Measurements from ENCODE around the gene LIN9. TPM values are rescaled to one million over a fixed set of nuclear protein-coding genes. Genes with fewer than 3 reads are reported as not detected.

Gene LIN9
- total RNA-seq, 2 experiments from 2014 or later = 10.8 to 14.3 TPM

GRCh38 chr1:226337276-226337875, 28.4 kb upstream of the LIN9 start:
- Mint-ChIP-seq H3K4me3 (no peak overlapping the region), H3K36me3 (peaks cover 1% of the 10 kb centered on the region), H3K27me3 (peaks cover 6% of the 10 kb centered on the region), H3K9me3 (ENCODE audit: low read depth) (no peaks in the 10 kb centered on the region), H3K4me1 (peaks cover 12% of the 10 kb centered on the region), H3K27ac (no peak overlapping the region)
- DNase-seq (no peak), ATAC-seq (no peak)
- CTCF ChIA-PET = interaction anchor here (1.3 kb wide), 1 partner anchor 27 kb away, joined by 3 read pairs; no protein-coding TSS in a partner anchor

- Mint-ChIP-seq H3K36me3 (no peaks in the 10 kb centered on the region), H3K27me3 (peaks cover 4% of the 10 kb centered on the region), H3K4me3 (no peak overlapping the region), H3K9me3 (ENCODE audit: low read depth) (no peaks in the 10 kb centered on the region), H3K4me1 (peaks cover 14% of the 10 kb centered on the region), H3K27ac (no peak overlapping the region)
- DNase-seq (no peak), ATAC-seq (no peak)
- CTCF ChIA-PET = no interaction called here
Measured at GRCh38 chr1:226335661-226336060, 26.7 kb upstream of the LIN9 start.

DNA sequence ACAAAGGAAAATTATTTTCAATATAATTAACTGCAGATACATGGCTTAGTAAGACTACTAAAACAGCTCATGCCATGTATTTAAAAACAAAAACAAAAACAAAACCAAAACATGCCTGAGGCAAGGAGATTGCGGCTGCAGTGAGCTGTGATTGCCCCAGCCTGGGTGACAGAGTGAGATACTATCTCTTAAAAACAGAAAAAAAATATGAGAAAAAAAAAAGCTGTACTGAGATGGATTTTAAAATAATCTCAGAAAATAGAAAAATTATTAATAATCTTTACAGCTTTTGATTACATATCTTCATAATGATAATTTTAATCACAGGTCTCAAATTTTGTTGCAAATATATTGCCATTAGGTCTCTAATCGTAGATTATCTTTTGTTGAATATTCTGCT, 24.0 kb upstream of the LIN9 start:
- H3K9me3 Mint-ChIP-seq (ENCODE audit: low read depth) = no peaks in the 10 kb centered on the region
- CTCF ChIA-PET = interaction anchor here (0.7 to 4.8 kb wide), 38 partner anchors 8 to 268 kb away, joined by 3 to 69 read pairs (median 4); partner anchors contain the start of genes LIN9 and PARP1
- peak overlapping the region; percentile 59 for H3K4me3 Mint-ChIP-seq
- peaks cover 20% of the 10 kb centered on the region for H3K4me1 Mint-ChIP-seq
- DNase-seq (no peak), ATAC-seq (no peak)
- H3K27me3 Mint-ChIP-seq = peaks cover 3% of the 10 kb centered on the region
- no peaks in the 10 kb centered on the region for H3K36me3 Mint-ChIP-seq
- H3K27ac Mint-ChIP-seq = peak overlapping the region; percentile 29

DNA sequence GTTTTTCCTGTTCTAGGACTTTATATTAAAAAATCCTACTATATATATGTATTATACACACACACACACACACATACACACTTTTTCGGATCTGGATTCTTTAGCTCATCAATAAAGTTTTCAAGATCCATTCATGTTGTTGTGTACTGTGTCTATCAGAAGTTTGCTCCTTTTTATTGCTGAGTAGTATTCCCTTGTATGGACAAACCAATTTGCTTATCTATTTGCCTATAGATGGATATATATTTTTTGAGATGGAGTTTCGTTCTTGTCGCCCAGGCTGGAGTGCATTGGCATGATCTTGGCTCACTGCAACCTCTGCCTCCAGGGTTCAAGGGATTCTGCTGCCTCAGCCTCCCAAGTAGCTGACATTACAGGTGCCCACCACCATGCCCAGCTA, 20.3 kb upstream of the LIN9 start:
- CTCF ChIA-PET = interaction anchor here (0.6 kb wide), 1 partner anchor 204 kb away, joined by 3 read pairs; no protein-coding TSS in a partner anchor
- Mint-ChIP-seq H3K27ac (no peak overlapping the region), H3K4me3 (no peak overlapping the region), H3K27me3 (peaks cover 7% of the 10 kb centered on the region), H3K36me3 (no peaks in the 10 kb centered on the region), H3K9me3 (ENCODE audit: low read depth) (no peaks in the 10 kb centered on the region), H3K4me1 (peaks cover 21% of the 10 kb centered on the region)
- DNase-seq = no peak
- ATAC-seq = no peak

DNA sequence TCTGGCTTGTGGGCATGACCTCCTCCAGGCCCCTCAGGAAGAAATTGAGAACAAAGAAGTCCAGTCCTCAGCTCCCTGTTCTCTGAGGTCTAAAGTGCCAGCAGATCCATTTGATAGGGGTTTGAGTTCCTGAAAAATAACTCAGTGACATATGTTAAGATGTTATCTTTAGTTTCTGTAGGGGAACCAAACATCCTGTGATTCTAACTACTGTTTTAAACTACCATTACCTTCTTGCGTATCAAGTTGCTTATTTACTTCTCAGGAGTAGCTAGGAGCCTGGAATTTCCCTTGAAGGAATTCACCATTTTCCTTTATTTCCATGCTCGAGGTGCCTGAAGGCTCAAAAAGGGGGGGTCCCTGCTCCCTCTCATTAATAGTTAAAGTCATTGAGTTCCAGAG, 18.8 kb upstream of the LIN9 start:
- Mint-ChIP-seq H3K27me3 (peaks cover 14% of the 10 kb centered on the region), H3K27ac (no peak overlapping the region)
- CTCF ChIA-PET = no interaction called here

GRCh38 chr1:226325178-226325577, 16.2 kb upstream of the LIN9 start:
- Mint-ChIP-seq H3K27me3 (peaks cover 27% of the 10 kb centered on the region), H3K4me1 (peaks cover 8% of the 10 kb centered on the region), H3K36me3 (no peaks in the 10 kb centered on the region), H3K4me3 (no peak overlapping the region), H3K9me3 (ENCODE audit: low read depth) (no peaks in the 10 kb centered on the region), H3K27ac (no peak overlapping the region)
- ATAC-seq (no peak), DNase-seq (no peak)
- CTCF ChIA-PET = interaction anchor here (1.0 kb wide), 2 partner anchors 8 to 200 kb away, joined by 3 read pairs; no protein-coding TSS in a partner anchor

More for the DNA sequence above, 18.8 kb upstream of the LIN9 start:
- Mint-ChIP-seq H3K36me3 (no peaks in the 10 kb centered on the region), H3K4me3 (no peak overlapping the region), H3K4me1 (peaks cover 14% of the 10 kb centered on the region), H3K9me3 (ENCODE audit: low read depth) (no peaks in the 10 kb centered on the region)
- DNase-seq (no peak), ATAC-seq (no peak)

GRCh38 chr1:226324479-226324878, 15.5 kb upstream of the LIN9 start:
- Mint-ChIP-seq H3K36me3 (no peaks in the 10 kb centered on the region), H3K9me3 (ENCODE audit: low read depth) (no peaks in the 10 kb centered on the region), H3K4me3 (no peak overlapping the region), H3K27ac (no peak overlapping the region), H3K4me1 (peaks cover 5% of the 10 kb centered on the region), H3K27me3 (peaks cover 27% of the 10 kb centered on the region)
- CTCF ChIA-PET = interaction anchor here (1.0 kb wide), 2 partner anchors 9 to 199 kb away, joined by 3 read pairs; no protein-coding TSS in a partner anchor
- DNase-seq = no peak
- no peak for ATAC-seq

GRCh38 chr1:226322986-226323385, 14.0 kb upstream of the LIN9 start:
- DNase-seq (no peak), ATAC-seq (no peak)
- CTCF ChIA-PET = interaction anchor here (0.6 to 1.2 kb wide), 2 partner anchors 37 to 198 kb away, joined by 3 read pairs; no protein-coding TSS in a partner anchor
- no peaks in the 10 kb centered on the region for H3K9me3 Mint-ChIP-seq (ENCODE audit: low read depth)
- H3K27ac Mint-ChIP-seq = no peak overlapping the region
- H3K4me1 Mint-ChIP-seq = peaks cover 4% of the 10 kb centered on the region
- peaks cover 36% of the 10 kb centered on the region for H3K27me3 Mint-ChIP-seq
- H3K4me3 Mint-ChIP-seq = no peak overlapping the region
- H3K36me3 Mint-ChIP-seq = no peaks in the 10 kb centered on the region

DNA sequence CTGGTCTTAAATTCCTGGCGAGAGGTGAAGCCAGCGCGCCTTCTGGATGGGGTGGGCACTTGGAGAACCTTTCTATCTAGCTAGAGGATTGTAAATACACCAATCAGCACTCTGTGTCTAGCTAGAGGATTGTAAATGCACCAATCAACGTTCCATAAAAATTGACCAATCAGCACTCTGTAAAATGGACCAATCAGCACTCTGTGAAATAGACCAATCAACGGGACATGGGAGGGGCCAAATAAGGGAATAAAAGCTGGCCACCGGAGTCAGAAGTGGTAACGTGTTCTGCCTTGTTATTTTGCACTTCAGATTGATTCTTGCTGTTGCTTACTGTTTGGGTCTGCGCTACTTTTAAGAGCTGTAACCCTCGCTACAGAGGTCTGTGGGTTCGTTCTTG, 12.0 kb upstream of the LIN9 start:
- ATAC-seq = no peak
- CTCF ChIA-PET = interaction anchor here (0.8 kb wide), 1 partner anchor 196 kb away, joined by 3 read pairs; no protein-coding TSS in a partner anchor
- Mint-ChIP-seq H3K4me3 (no peak overlapping the region), H3K27ac (no peak overlapping the region), H3K36me3 (no peaks in the 10 kb centered on the region), H3K9me3 (ENCODE audit: low read depth) (no peaks in the 10 kb centered on the region), H3K27me3 (peaks cover 46% of the 10 kb centered on the region), H3K4me1 (no peaks in the 10 kb centered on the region)
- no peak for DNase-seq

GRCh38 chr1:226318471-226318870, 9.5 kb upstream of the LIN9 start:
- Mint-ChIP-seq H3K4me3 (no peak overlapping the region), H3K27me3 (peaks cover 56% of the 10 kb centered on the region)
- CTCF ChIA-PET = interaction anchor here (2.0 kb wide), 1 partner anchor 15 kb away, joined by 6 read pairs; no protein-coding TSS in a partner anchor

DNA sequence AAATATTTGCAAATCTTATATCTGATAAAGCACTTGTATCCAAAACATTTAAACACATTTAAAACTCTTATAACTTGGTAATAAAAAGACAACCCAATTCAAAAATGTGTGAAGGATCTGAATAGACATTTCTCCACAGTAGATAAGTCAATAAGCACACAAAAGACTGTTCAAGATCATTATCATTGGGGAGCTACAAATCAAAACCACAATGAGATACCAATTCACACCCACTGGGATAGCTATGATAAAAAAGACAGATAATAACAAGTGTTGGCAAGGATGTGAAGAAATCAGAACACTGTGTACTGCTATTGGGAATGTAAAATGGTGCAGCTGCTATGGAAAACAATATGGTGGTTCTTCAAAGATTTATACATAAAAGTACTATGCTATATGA, 5.1 kb upstream of the LIN9 start:
- Mint-ChIP-seq H3K36me3 (no peaks in the 10 kb centered on the region), H3K27me3 (peaks cover 53% of the 10 kb centered on the region), H3K4me1 (peaks cover 13% of the 10 kb centered on the region), H3K4me3 (no peak overlapping the region), H3K27ac (no peak overlapping the region), H3K9me3 (ENCODE audit: low read depth) (no peaks in the 10 kb centered on the region)
- DNase-seq (no peak), ATAC-seq (no peak)
- CTCF ChIA-PET = interaction anchor here (1.0 kb wide), 1 partner anchor 19 kb away, joined by 3 read pairs; no protein-coding TSS in a partner anchor

More at GRCh38 chr1:226318471-226318870, 9.5 kb upstream of the LIN9 start:
- DNase-seq = no peak
- Mint-ChIP-seq H3K9me3 (ENCODE audit: low read depth) (no peaks in the 10 kb centered on the region), H3K36me3 (no peaks in the 10 kb centered on the region), H3K4me1 (no peaks in the 10 kb centered on the region), H3K27ac (no peak overlapping the region)
- no peak for ATAC-seq

- Mint-ChIP-seq H3K27ac (no peak overlapping the region), H3K27me3 (peaks cover 42% of the 10 kb centered on the region), H3K4me3 (no peak overlapping the region), H3K4me1 (peaks cover 18% of the 10 kb centered on the region), H3K36me3 (no peaks in the 10 kb centered on the region), H3K9me3 (ENCODE audit: low read depth) (no peaks in the 10 kb centered on the region)
- CTCF ChIA-PET = no interaction called here
- DNase-seq (no peak), ATAC-seq (no peak)
Measured at GRCh38 chr1:226312065-226312464, 3.1 kb upstream of the LIN9 start.

DNA sequence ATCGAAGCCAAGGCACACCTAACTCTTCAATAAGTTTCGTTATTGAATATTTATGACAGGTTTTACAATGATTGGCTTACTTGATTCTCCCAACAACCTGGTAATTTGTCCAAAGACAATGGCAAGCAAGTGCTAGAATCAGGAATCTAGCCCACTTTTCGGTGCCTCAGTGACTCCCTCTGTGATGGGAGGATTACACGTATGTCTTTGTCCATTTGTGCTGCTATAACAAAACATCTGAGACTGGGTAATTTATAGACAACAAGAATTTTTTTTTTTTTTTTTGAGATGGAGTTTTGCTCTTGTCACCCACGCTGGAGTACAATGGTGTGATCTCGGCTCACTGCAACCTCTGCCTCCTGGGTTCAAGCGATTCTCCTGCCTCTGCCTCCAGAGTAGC, 2.4 kb upstream of the LIN9 start:
- CTCF ChIA-PET = interaction anchor here (1.1 to 4.9 kb wide), 4 partner anchors 9 to 185 kb away, joined by 3 to 37 read pairs (median 13); no protein-coding TSS in a partner anchor
- Mint-ChIP-seq H3K36me3 (no peaks in the 10 kb centered on the region), H3K4me1 (peaks cover 18% of the 10 kb centered on the region), H3K27me3 (peaks cover 40% of the 10 kb centered on the region), H3K9me3 (ENCODE audit: low read depth) (no peaks in the 10 kb centered on the region), H3K4me3 (no peak overlapping the region), H3K27ac (no peak overlapping the region)
- DNase-seq = no peak
- no peak for ATAC-seq

GRCh38 chr1:226310637-226311195, 1.8 kb upstream of the LIN9 start:
- Mint-ChIP-seq H3K4me3 (no peak overlapping the region), H3K4me1 (peaks cover 21% of the 10 kb centered on the region), H3K36me3 (peaks cover 1% of the 10 kb centered on the region), H3K9me3 (ENCODE audit: low read depth) (no peaks in the 10 kb centered on the region), H3K27ac (no peak overlapping the region), H3K27me3 (peaks cover 34% of the 10 kb centered on the region)
- CTCF ChIA-PET = interaction anchor here (1.1 to 4.9 kb wide), 8 partner anchors 8 to 246 kb away, joined by 3 to 37 read pairs (median 6); partner anchors contain the start of gene PARP1
- DNase-seq (no peak), ATAC-seq (no peak)
